DND-41 (cell line): Measurements from ENCODE around the gene PHF21B.

Experiments
- CTCF ChIP-seq: IDR thresholded peaks from 2 replicates; pipeline ENCODE4 v1.5.1; 2012; ENCODE audit warnings: borderline replicate concordance, low read length, moderate library complexity, mild to moderate bottlenecking; ENCODE audit not compliant: poor library complexity, severe bottlenecking; ENCODE audit errors: extremely low read depth
- EZH2 ChIP-seq: IDR thresholded peaks from 3 replicates; pipeline ENCODE4 v1.6.1; 2012; ENCODE audit warnings: borderline replicate concordance, low read depth, mild to moderate bottlenecking, moderate library complexity, low read length, inconsistent platforms; ENCODE audit not compliant: severe bottlenecking

GRCh38 chr22:44898236-44898635 is 111.6 kb downstream of the PHF21B start:
- TF ChIP-seq CTCF (no peak), EZH2 (no peak)
